ENCODE results near the gene STIP1.
"Not testable (repeated sequence)": the region's sequence is repeated elsewhere in the genome, so short reads cannot be mapped to it uniquely, and the experiment has no call there.

The STIP1 gene

DNA sequence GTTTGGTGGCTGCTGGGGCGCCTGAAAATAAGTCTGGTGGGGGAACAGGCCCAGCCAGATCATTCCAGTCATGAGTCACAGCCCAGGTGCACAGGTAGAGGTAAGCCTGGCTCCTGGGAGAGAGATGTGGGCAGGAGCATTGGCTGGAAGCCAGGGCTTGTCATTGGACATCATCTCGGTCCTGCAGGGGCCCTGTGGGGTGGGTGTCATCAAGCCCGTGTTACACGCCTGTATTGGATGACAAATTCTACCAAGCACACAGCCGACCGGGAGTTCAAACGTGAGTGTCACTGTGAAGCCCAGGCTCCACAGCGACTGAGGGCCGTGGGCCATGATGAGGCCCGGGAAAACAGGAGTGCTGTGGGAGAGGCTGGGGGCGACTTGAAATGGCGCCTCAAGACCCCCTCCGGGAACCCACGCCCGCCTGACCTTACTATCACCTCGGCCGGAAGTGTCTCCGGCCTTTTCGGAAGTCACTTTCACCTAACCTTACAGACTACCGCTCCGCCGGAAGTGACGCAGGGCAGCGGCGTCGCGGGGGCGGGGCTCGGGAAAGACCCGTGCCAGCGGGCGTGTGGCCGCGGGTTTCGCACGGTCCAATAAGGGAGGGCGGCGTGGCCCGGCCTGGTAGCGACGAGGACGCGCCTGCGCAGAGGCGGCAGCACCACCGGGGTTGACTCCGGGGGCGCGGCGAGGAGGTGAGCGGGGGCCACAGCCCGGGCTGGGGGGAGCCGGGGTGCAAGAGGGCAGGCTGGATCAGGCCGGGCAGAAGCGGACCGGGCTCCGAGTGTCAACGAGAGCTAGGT lies 54.7 kb downstream of the STIP1 start, which contains the start of gene FKBP2:
TSS of gene FKBP2 (plus strand) at position 661 of the 806 bp plus-strand sequence. CDS start 1,293 bp downstream, outside the sequence.
- peak; percentile 46 for FAIRE-seq

DNA sequence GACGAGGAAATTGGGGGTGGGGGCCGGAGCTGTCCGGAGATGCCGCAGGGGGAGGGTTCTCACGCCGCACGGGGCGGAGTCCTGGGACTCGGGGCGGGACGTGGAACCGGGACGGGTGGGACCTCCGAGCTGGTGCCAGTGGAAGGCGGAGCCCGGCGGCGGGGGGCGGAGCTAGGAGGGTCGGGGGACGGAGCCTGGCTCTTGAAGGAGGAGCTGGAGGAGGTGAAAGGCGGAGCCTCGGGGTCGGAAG lies 55.2 kb downstream of the STIP1 start:
- no peak for FAIRE-seq

DNA sequence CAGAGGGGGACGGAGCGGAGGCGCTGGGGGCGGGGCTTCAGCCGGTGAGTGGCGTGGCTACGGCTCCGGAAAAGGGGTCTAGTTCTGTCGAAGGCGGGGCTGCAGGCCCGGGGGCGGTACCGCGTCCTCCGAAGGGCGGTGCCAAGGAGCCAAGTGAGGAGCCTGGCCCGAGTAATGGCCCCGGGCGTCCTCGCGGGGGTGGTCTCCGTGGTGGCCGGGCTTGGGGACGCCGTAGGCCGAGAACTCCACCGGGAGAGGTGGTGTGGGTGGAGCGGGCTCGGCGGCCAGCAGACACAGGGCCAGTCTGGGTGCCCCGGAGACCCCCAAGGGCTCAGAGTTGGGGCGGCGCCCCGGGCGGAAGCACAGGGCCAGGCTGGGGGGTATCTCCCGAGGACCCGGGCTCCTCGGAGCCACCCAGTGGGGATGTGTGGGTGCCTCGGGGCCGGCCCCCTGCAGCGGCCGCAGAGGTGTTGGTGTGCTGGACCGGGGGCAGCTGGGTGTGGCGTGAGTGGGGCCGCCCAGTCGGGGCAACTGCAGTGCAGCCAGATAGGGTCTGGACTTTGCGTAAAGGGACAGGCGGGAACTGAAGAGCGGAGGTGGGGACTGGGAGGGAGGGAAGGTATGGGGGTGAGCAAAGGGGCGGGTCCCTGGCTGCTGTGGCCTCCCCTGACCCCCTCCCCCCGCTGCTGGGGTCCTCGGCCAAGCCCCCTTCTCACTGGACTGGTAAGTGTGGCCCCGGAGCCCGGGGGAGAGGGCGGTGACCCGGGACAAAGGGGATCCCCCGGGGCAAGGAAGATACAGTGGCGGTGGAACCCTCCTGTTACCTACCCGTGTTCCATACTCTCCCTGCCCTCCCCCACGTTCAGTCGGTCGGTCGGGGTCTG lies 55.8 kb downstream of the STIP1 start:
- FAIRE-seq = peak; percentile 92

DNA sequence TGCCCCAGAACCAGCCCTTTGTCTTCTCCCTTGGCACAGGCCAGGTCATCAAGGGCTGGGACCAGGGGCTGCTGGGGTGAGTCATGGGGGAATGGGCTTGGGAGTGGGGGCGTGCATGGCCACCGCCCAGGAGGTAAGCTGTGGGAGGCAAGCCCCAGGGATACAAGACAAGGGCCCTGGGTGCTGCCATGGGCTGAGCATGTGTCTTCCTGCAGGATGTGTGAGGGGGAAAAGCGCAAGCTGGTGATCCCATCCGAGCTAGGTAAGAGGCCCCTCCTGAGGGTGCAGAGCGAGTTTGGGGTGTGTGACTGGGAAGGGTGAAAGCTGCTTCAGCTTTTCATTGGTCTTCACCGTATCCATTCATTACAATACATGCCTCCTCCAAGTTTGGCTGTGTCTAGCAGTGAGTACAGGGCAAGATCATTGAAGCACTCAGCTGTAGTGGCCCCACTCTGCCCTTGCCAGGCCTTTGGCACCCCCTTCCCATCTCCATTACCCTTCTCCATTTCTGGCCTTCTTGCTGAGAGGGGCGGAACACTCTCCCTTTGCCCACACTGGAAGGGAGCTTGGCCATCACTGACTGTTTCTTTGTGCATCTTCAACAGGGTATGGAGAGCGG lies 57.4 kb downstream of the STIP1 start:
- FAIRE-seq = no peak

DNA sequence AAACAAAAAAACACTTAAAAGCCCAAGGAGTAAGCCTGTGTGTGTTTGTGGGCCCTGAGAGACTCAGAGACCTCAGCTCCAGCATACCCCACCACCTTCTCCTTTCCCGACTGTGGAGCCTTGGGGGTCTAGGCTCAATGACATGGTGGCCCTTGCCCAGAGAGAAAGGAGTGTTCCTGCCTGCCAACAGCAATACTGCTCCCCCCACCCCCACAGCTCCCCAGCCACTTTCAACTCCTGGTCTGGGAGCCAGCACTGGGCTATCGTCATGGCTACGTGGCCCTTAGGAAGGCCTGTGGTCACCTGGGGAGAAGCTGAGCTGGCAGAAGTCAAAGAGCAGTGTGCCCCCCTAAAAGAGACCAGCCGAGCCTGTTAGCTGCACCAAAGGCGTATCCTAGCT lies 58.1 kb downstream of the STIP1 start:
- FAIRE-seq = no peak

DNA sequence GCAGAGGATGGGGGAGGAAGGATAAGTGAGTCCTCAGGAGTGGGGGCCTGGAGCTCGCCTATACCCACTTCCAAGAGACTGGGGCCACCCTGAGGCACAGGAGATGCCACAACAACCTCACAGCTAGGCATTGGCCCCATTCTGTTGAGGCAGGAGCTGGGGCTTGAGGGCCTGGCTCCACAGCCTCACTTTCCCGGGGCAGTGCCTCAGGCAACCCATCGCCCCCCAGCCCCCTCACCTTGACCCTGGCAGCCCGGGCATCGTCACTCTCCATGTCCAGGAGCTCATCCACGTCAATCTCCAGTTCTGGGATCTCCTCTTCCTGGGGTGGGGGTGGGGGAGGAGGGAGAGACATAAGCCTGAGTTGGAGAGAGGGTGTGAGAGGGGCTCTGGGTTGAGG lies 59.0 kb downstream of the STIP1 start:
- FAIRE-seq = no peak

DNA sequence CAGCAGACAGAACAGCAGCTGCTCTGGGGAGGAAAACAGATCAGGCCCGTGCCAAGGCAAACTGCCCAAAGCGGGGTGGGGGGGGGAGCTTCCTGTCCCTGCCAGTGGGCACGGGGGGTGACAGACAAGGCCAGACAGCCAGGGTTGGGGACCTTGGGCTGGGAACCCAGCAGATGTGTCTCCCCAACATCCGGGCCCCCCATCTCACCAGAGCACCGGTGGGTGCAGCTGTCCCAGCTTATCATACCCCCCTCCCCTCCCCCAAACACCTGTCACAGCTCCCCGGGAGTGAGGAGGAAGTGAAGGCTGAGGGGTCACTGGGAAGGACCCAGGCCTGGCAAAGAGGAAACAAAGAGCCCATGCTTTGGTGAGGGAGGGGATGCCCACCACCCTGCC lies 59.4 kb downstream of the STIP1 start:
- FAIRE-seq = no peak

DNA sequence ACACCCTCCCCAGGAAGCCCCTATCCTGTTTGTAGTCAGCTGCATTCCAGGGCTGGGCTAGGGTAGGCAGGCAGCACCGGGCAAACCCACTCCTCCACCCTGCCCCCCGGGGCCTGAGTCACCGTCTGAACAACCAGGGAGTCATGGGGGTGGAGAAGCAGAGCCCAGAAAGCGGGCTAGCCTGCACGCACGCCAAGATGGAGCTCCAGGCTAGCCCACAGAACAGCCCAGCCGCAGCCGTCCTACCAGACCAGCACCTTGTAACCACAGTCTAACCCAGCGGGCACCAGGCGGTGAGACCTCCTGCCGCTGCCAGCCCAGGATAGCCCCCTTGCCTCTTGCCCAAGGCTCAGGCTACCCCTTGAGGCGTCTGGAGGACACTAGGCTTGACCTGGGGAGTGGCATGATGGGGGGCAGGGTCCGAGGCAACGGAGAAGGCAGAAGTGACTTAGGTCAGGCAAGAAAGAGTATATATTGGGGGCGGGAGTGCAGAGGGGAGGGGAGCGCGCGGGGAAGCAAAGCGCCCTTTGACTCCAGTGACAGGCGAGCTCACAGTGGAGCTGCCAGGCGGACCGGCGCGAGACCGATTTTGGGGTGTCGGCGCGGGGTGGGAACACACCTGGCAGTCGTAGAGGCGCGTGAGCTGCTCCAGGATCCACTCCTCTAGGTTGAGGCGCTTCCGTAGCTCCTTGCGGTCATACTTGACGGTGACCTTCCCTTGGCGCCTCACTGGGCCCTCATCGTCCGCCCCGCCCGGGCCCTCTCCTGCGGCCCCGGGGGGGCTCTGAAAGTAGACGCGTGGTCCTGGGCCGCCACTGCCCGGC lies 60.0 kb downstream of the STIP1 start:
- no peak for FAIRE-seq

DNA sequence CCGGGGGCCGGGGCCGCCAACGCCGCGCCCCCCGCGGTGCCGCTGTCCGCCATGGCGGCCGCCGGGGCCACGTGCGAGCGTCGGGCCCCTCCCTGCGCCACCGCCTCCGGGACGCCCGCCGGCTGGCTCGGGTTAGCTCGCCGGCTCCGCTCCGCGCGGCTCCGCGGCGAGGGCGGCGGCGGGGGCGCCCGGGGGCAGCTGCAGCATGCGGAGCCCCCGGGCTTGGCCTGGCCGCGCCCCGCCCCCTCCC lies 60.6 kb downstream of the STIP1 start:
- not testable (repeated sequence) for FAIRE-seq

DNA sequence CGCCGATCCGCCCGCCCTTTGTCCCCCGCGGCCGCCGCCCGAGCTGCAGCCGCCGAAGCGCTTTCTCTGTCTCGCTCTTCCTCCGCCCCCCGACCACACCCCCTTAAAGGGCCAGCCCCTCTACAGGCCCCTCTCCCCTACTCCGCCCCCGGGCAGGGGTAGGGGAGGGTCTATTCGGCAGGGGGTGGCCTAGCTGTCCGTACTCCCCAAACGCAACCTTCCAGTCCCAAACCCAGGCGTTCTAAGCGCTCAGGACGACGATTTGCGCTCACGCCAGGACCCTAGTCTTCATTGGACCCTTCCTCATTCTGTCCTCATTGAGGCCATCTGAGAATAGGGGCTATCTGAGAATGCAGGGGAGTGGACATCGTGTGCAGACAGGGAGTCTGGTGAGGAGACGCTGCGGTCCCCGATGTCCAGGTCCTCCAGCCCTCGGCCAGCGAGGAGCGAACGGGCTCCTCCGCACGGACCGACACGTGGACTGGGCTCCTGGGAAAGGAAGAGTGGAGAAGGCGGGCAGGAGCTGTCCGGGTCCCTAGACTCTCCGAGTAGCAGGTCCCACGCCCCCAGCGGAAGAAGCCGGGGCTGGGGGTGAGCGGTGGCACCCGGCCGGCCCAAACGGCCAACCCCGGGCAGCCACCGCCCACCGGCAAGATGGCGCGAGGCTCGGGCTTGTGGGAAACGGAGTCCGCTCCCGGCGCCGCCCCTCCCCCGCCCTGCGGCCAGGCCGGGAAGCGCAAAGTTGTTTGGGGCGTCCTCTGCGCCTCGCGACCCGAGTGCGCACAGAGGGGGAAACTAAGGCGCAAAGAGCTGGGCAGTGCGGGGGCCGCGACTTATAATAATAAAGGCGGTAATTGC lies 61.1 kb downstream of the STIP1 start, which contains the start of gene PPP1R14B:
TSS of gene PPP1R14B (minus strand) at position 73 of the 858 bp plus-strand sequence. CDS start 270 bp downstream, outside the sequence.
- FAIRE-seq = no peak

DNA sequence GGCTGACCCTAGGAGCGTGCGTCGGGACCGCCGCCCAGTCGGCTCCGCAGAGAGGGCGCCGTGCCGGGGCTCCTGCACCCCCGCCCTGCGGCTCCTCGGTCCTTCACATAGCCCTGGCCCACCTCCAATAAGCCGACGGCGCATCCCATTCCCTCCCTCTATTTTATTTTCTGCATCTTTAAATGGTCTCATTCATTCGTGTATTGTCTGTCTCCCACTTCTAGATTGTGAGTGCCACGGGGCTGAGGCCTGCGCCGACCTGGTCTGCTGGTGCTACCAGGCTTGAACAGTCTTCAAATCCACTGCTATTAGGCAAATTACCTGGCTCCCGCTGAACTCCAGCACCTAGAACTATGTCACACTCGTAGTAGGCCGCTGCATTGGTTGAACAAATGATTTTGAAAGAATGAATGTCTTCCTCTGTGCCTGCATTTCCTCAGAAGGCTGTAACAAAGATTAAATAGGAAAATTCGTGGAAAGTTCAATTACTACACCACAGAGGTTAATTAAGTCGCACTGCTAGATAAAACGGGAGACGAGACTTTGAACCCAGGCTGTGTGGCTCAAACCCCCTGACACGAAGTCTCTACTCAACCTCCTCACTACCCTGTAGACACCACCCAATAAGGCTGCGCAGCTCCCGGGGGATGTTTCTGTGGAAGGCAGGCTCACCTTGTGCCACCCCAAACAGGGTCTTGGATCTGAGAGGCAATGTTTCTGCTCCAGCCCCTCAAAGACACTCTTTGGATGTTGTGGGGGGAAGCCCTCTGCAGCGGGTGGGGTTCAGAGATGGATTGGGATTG lies 62.0 kb downstream of the STIP1 start:
- FAIRE-seq = no peak

DNA sequence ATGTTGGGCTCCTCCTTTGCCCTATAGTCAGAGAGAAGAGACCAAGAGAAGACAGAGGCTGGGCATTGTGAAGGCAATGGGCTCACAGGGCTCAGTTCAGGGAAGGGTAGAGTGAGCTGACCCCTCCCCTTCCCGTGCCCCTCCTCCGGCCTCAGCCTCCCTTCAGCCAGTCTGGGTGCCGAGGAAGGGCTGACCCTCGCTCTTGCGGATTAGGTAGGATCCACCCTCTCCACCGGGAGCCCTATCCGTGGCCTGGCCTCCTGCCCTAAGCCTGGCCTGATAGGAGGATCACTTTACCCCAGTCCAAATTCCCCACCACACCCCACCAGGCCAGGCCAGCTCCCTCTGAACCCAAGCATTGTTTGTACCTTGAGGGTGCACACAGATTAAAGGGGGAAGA lies 62.6 kb downstream of the STIP1 start:
- no peak for FAIRE-seq

DNA sequence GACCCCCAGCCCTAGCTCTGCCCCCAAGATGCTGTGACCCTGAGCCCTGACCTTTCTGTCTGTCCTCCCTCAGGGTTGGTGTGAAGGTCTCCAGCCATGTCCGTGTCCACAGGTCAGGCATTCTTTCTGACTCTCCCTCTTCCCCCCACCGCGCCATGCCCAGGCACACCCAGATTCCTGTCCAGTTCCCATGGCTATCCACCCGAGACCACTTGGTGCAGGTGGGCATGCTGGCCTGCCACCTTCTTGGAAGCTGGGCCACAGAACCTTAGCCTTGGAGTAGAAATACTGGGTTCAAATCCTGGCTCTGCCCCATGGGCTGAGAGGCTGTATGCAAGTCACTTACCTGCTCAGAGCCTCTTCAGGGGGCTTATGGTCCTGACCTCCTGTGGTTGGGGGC lies 63.1 kb downstream of the STIP1 start:
- no peak for FAIRE-seq

DNA sequence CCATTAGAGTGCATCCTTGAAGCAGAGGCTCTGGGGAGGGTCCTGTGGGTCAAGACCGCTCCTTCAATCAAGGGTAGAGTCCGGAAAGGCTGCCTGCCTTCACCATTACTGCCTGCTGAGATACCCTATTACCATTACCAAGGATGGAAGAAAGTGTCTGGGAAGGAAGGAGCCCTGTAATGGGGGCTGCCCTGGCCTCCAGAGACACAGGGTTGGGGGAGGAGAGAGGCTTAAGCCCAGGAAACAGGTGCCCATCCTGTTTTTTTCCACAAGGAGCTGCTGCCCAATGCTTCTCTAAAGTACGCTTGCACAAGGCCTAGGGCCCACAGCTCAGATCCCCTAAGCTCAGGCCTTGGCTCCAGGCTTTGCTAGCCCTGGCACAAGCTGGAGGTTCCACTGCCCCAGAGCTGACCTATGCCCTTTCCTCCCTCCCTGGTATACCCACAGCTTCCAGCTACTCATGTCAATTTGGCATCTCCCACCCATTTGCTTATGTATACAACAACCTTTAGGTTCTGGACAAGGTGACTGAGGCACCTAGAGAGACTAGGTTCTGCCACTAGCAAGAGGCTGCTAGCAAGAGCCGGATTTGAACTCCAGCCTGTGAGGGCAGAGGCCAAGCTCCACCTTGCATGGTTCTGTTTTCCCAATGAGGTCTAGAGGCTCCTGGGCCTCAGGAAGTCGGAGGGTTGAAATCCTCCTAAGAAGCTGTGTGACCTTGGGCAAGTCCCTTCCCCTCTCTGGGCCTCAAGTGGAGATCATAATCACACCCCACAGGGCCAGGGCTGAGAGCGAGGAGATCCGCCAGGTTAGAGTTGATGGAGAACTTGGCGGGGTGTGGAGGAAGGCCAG lies 63.8 kb downstream of the STIP1 start:
- FAIRE-seq = no peak

DNA sequence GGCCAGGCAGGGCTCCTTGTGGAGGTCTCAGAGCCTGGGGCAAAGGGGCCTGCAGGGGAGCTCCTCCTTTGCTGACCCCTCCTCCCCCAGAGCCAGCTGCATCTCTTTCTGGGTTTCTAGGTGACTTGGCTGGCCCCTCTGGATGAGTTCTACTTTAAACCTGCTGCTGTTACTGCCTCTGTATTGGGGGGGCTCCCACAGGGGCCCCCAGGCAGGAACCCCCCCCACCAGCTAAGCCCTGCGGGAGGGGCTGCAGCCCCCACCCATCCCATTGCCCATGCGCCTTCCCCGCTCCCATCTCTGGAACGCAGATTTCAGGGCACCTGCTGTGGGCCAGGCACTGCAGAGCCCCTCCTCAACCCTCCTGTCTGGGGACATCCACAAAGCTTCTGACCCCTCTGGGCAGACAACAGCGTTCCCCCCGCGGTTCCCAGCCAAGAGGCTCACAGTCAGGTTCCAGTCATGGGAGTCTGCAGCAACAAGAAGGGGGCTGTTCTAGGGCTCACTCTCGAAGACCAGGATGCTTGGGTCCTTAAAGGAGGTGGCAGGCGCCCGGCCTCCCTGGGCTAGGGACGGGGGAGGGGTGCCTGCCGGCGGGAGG lies 64.5 kb downstream of the STIP1 start:
- FAIRE-seq = no peak

DNA sequence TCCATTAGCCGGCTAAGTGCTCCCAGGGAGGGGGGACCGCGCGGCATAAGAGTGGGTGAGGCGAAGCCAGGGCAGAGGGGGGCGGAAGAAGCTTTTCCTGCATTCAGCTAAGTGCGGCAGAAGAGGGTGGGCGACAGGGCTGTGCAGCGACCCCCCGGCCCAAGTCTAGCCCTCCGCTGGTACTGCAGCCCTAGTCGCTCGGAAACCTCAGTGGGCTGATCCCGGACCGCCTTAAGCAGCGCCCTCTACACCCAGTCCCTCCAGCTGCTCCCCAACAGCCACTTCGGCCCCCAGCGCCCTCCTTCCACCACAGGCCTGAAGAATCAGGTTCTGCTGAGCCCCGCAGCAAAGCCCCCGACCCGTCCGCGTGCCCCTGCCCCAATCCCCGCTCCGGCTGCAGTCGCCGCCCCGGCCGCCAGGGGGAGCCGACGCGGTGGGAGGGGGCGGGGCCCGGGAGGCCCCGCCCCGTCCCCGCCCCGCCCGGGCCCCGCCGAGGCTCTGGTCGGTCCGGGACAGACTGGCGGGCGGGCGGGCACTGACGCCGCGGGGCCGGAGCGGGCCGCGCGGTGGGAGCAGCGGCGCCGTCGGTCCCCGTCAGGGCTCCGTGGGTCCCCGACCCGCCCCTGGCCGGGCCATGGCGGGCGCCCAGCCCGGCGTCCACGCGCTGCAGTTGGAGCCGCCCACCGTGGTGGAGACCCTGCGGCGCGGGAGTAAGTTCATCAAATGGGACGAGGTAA lies 65.2 kb downstream of the STIP1 start, which contains the start of gene PLCB3:
TSS of gene PLCB3 (plus strand) at position 515 of the 737 bp plus-strand sequence. CDS start at position 635, 120 bp downstream.
- FAIRE-seq = no peak

DNA sequence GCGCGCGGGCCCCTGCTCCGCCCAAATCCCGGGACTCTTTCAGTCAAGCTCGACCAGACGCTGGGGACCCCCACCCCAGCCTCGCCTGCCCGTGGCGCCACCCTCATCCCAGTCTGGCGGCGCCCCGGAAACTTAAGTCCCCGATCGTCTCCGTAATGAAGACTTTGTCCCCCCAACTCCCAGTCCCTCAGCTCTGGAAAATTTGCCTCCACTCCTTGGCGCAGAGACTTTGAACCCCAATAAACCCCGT lies 65.7 kb downstream of the STIP1 start:
- FAIRE-seq = no peak

DNA sequence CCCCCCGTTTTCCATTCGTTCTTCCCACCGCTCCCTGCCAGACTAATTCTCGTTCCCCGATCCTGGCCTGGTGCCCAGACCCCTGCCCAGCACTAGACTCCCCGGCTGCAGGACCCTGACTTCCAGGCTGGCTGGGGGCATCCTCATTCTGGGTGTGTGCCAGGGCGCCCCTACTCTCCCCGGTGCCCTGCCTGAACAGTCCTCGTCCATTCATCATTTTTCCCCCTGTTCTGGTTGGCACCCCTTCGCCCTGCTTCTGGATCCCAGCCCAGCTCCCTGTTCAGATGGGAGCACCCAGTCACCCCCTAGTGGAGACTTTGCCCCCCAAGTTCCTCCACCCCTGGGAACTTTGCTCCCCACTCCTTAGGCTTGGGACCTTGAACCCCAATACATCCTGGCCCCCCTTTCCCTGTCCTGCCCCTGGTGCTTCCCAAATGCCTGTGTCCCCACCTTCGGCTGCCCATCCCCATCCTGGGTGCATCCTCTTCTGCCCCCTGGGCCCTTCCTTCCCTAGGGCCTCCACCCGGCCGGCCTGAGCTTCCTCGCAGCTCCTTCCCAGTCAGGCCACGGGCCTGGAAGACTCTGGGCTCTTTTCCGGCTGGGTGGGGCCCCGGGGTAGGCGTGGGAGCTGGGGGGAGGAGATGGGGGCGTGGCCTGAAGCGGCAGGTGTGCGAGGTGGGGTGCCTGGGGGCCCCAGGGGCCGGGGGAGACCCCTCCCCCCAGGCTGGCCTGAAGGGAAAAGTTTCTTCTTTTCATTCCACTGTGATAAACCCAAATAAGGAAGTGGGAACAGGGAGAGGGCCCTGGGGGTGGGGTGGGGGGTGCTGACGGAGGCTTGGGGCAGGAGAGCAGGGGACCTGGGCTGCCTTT lies 66.3 kb downstream of the STIP1 start:
- no peak for FAIRE-seq
